Ramos (cell line): ENCODE data around the gene DPF3.
"Not testable (repeated sequence)": the region's sequence is repeated elsewhere in the genome, so short reads cannot be mapped to it uniquely, and the experiment has no call there.

ENCODE experiments used
- in situ Hi-C: fragments of 300-500 bp; cut with MboI; formaldehyde crosslinking; loops from one replicate; pipeline ENCODE4 v1.14.3; 2022; ENCODE audit warnings: low sequenced_read_pairs; ENCODE audit not compliant: unreplicated experiment

DPF3 gene

GRCh38 chr14:72779679-72780078 lies 114.2 kb downstream of the DPF3 start:
- in situ Hi-C loops = no loop called here

DNA sequence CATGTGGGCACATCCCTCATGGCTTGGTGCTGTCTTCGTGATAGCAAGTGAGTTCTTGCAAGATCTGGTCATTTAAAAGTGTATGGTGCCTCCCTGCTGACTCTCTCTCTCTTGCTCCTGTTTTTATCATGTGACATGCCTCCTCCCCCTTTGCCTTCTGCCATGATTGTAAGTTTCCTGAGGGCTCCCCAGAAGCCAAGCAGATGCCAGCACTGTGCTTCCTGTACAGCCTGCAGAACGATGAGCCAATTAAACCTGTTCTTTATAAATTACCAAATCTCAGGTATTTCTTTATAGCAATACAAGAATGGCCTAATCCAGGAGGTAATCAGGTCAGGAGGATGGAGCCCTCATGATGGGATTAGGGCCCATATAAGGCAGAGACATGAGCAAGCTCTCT lies 116.3 kb downstream of the DPF3 start:
- in situ Hi-C loops = no loop called here

GRCh38 chr14:72776701-72777261 lies 117.1 kb downstream of the DPF3 start:
- in situ Hi-C loops = no loop called here

- in situ Hi-C loops = no loop called here
Observed at GRCh38 chr14:72775923-72776554, 117.9 kb downstream of the DPF3 start.

GRCh38 chr14:72774894-72775620 lies 118.8 kb downstream of the DPF3 start:
- in situ Hi-C loops = no loop called here

GRCh38 chr14:72774141-72774540 lies 119.8 kb downstream of the DPF3 start:
- in situ Hi-C loops = no loop called here

DNA sequence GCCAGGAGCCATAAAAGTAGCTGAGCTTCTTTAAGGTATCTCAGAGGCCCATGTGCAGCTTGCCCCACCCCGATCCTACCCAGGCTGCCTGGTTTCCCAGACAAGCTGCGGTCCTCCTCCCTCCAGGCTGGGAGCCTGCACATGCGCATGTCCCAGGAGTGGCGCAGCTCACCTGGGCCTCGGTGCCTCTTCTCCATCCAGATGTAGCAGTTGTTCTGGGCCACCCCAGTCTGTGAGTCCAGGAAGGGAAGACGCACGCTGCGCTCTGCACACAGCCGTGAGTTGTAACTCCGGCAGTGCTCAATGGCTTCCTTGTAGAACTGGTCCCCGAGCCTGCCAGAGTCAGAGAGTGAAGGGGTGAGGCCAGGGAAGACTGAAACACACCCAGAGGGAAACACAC lies 122.3 kb downstream of the DPF3 start:
- in situ Hi-C loops = no loop called here

GRCh38 chr14:72766296-72766695 lies 127.6 kb downstream of the DPF3 start:
- in situ Hi-C loops = no loop called here

- in situ Hi-C loops = no loop called here
Observed at GRCh38 chr14:72763892-72764291, 130.0 kb downstream of the DPF3 start.

GRCh38 chr14:72759670-72760069 lies 134.2 kb downstream of the DPF3 start:
- in situ Hi-C loops = no loop called here

DNA sequence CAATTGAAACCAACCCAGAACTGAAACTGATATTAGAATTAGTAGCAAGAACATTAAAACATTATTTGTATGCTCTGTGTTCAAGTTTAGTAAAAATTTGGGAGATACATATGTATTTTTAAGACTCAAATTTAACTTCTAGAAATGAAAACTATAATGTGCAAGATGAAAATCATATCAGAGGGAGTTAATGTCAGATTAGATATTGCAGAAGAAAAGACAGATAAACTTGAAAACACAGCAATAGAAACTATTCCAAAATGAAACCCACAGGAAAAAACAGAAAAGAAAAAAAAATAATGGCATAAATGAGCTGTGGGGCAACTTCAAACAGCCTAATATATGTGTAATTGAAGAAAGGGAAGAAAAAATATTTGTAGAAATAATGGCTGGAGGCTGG lies 134.9 kb downstream of the DPF3 start:
- in situ Hi-C loops = no loop called here

DNA sequence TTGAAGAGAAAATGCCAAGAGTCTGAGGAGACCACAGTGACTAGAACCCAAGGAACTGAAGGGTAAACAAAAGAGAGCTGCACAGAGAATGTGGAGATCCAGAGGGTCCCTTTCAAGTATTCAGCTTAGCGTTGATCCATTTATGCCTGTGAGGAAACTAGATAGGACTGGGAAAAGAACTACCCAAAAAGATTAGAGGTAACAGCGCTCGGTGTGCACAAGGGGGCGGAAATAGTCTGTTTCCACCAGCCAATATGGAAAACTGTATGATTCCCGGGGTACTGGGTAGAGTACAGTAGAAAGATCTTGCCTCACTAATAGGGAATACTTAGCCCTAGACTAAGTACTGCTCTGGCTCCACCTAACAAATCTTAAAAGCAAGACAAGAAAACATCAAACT lies 135.5 kb downstream of the DPF3 start:
- in situ Hi-C loops = no loop called here

- in situ Hi-C loops = no loop called here
Observed at GRCh38 chr14:72756967-72757366, 136.9 kb downstream of the DPF3 start.

DNA sequence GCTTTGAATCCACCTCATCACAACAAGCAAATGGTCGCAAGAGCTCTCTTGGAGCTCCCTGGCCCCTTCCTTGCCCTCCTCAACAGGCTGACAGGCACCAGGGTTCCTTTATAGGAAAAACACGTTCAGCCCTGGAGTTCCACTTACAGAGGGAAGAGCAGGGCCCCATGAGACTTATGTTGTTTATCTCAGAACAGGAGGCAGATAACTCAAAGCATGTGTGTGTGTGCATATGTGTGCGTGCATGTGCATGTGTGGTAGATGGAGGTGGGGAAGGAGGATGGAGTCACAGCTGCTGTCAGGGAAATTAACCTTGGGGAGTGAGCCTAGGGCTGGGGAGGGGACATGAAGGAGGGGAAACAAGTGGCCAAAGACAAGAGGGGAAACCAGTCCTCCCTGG lies 138.1 kb downstream of the DPF3 start:
- in situ Hi-C loops = no loop called here

- in situ Hi-C loops = no loop called here
Observed at GRCh38 chr14:72754949-72755348, 139.0 kb downstream of the DPF3 start.

DNA sequence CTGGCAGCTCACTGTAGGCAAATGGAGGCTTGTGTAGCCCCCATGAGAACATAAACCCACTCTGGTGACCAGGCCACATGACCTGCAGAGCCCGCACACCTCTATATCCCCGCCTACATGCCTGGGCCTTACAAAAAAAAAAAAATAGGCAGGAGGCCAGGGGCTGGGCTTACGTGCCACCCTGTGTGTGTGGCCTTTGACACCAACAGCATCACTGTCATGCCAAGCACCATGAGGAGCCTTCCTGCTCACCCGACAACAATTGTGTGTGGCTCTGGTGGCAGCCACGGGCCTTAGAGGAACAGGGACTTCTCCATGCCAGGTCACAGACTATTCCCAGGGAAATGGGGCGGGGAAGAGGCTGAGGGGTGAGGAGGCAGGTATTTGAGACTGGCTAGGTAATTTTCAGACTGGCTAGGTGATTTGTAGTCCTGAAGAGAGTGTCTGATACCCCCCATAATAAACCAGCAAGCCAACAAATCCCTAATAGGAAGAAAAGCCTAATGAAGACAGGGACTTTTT lies 140.0 kb downstream of the DPF3 start:
- in situ Hi-C loops = no loop called here

DNA sequence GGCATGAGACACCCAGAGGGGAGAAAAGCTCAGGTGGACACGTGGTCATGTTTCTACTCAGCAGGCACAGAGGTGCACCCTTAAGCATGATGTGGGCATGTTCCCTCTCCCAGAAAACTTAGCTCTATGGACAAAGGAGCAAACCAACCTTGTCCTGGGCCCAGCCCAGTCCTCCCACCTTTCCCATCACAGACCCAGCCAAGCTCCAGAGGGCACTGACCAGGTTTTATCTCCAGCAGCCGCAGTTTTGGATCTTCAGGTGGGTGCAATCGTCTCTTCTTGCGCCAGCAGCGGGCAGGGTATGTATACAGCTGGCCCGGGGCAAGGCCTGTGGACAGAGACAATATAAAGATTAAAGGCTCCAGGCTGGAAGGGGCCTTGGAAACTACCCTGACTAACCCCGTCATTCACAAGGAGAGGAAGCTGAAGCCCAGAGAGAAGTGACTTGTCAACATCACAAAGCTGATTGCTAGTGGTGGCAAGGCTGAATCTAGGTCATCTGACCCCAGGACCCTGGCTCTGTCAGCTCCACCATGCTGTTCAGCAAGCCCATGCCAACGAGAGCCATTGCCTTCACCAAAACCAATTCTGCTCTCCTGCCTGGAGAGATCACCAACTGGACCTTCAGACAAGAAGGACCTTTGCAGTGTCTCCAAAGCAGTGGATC lies 140.7 kb downstream of the DPF3 start:
- in situ Hi-C loops = no loop called here

GRCh38 chr14:72752034-72752412 lies 141.9 kb downstream of the DPF3 start:
- in situ Hi-C loops = no loop called here

DNA sequence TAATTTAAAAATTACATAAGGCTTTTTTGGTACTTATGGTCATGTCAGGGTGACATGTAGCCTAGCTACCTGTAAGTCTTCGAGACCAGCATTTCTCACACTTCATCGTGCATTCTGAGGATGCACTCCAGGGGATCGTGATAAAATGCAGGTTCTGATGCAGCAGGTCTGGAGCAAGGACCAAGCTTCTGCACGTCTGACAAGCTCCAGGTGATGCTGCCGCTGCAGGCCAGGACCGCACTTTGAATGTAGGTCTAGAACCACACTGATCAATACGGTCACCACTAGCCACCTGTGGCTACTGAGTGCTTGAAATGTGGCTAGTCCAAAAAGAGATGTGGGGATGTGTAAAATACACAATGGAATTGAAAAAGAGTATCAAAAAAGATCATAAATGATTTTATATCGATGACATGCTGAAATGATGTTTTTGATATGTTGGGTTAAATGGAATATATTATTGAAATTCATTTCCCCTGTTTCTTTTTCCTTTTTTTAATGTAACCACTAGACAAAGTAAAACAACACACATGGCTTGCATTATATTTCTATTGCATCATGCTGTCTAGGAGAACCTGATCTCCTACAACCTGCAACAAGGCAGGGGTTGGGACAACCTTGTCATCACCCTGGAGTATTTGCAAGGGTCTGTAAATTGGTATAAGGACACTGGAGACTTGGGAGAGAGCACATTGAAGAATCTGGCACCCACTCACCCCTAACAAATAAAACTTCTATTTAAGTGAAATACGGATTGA lies 142.4 kb downstream of the DPF3 start:
- in situ Hi-C loops = no loop called here

GRCh38 chr14:72748921-72749320 lies 145.0 kb downstream of the DPF3 start:
- in situ Hi-C loops = not testable (repeated sequence)
